Panc1 (cell line): Measurements from ENCODE around the gene BCCIP. TPM values are rescaled to one million over a fixed set of nuclear protein-coding genes. Genes with fewer than 3 reads are reported as not detected.

Experiments
- ATAC-seq: fragments of 200-7000 bp; cut with Tn5 transposase; 2 replicates; pipeline ENCODE4 v1.9.1; 2020; ENCODE audit warnings: mild to moderate bottlenecking, moderate library complexity
- BruUV-seq: library from RNA; stranded (reverse); fragments of 400-500 nt; replicated peaks from 2 replicates; lab custom pipeline; 2021; lab: Mats Ljungman, UMichigan
- CTCF ChIA-PET: fragments of 300-600 bp; sonication (Branson Sonifier 250); formaldehyde crosslinking; loops from one replicate; lab custom pipeline; 2022; ENCODE audit warnings: antibody characterized with exemption; lab: Charles Lee
- POLR2A ChIA-PET: fragments of 300-600 bp; sonication (Branson Sonifier 250); formaldehyde crosslinking; loops from one replicate; lab custom pipeline; 2022; ENCODE audit warnings: antibody characterized with exemption; lab: Charles Lee
- DNase-seq: peaks from one replicate; pipeline ENCODE4 v3.0.0-alpha.2; 2010; ENCODE audit warnings: low read depth, low spot score
- H3K27ac ChIP-seq: 2 replicates; pipeline ENCODE4 v1.5.1; 2011; ENCODE audit warnings: mild to moderate bottlenecking, low read length, inconsistent platforms
- H3K27me3 ChIP-seq: fragments of 200-500 bp; sonication (Bioruptor generic); 2 replicates; pipeline ENCODE4 v1.6.0; 2014; ENCODE audit warnings: low read length, inconsistent platforms; ENCODE audit not compliant: control insufficient read depth, insufficient read depth
- H3K36me3 ChIP-seq: fragments of 200-500 bp; sonication (Bioruptor generic); 2 replicates; pipeline ENCODE4 v1.5.1; 2014; ENCODE audit warnings: inconsistent platforms, mild to moderate bottlenecking, low read length, moderate library complexity; ENCODE audit not compliant: control insufficient read depth, insufficient read depth
- H3K4me1 ChIP-seq: 2 replicates; pipeline ENCODE4 v1.5.1; 2011; ENCODE audit warnings: inconsistent platforms, mild to moderate bottlenecking, low read length, moderate library complexity; ENCODE audit not compliant: control insufficient read depth, insufficient read depth
- H3K4me3 ChIP-seq, 2 experiments: 2 replicates each; pipeline ENCODE4 v1.5.1; 2011 to 2012; ENCODE audit warnings: low read depth in 2 of 2, low read length in 2 of 2, mild to moderate bottlenecking in 2 of 2, inconsistent platforms in 1 of 2, moderate library complexity in 1 of 2
- H3K9me3 ChIP-seq: fragments of 200-500 bp; sonication (Bioruptor generic); 2 replicates; pipeline ENCODE4 v1.5.1; 2014; ENCODE audit warnings: low read depth, mild to moderate bottlenecking, inconsistent platforms, low read length, moderate library complexity; ENCODE audit not compliant: control insufficient read depth, insufficient read depth
- POLR2AphosphoS5 ChIP-seq: IDR thresholded peaks from 2 replicates; pipeline ENCODE4 v1.6.1; 2012; ENCODE audit warnings: mild to moderate bottlenecking, low read depth, low read length, moderate library complexity
- SIN3A ChIP-seq: IDR thresholded peaks from 2 replicates; pipeline ENCODE4 v1.6.1; 2012; ENCODE audit warnings: low read depth, mild to moderate bottlenecking, low read length, moderate library complexity, borderline replicate concordance; ENCODE audit not compliant: insufficient read depth
- TCF7L2 ChIP-seq: IDR thresholded peaks from 2 replicates; pipeline ENCODE4 v1.6.1; 2011; ENCODE audit warnings: mild to moderate bottlenecking, low read depth, low read length, inconsistent platforms
- in situ Hi-C: cut with HindIII; loops from 2 replicates; pipeline ENCODE4 v1.10.0; 2016; ENCODE audit warnings: low sequenced_read_pairs, low pct_unique_long_range_greater_than_20kb
- intact Hi-C: fragments of 100-400 bp; cut with micrococcal nuclease; formaldehyde crosslinking; loops from one replicate; pipeline ENCODE4 v1.10.0; 2022; ENCODE audit not compliant: unreplicated experiment
- total RNA-seq: library from RNA; stranded (reverse); gene quantifications from one replicate; pipeline ENCODE4 v1.2.1, GENCODE V29; 2021; ENCODE audit not compliant: unreplicated experiment
- TF ChIP-seq, protein P1 (sequence below), 2 experiments: IDR thresholded peaks; 2 replicates each; pipeline ENCODE4 v1.6.1; 2011 to 2012; ENCODE audit warnings: low read depth in 2 of 2, control low read depth in 1 of 2, low read length in 1 of 2, mild to moderate bottlenecking in 1 of 2, moderate library complexity in 1 of 2; ENCODE audit not compliant: insufficient read depth in 1 of 2
- TF ChIP-seq, protein P2 (sequence below): fragments of 450-650 bp; IDR thresholded peaks from 2 replicates; pipeline ENCODE4 v1.5.1; 2017; ENCODE audit warnings: mild to moderate bottlenecking

The BCCIP gene
- total RNA-seq, 1 experiment from 2014 or later, result 123 TPM

DNA sequence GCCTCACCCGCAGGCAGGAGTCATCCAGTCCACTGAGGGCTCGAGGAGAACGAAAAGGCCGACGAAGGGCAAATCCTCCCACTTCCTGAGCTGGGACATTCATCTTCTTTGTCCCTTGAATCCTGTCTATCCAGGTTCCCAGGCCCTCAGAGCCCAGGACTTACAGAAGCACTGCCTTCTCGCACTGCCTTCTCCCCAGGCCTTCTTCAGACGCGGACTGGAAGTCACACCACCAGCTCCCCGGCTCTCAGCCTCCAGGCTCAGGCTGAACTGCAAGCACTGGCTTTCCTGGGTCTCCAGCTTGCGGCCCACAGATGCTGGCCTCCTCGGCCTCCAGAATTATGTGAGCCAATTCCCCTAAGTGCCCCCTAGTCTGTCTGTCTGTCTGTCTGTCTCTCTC is 41.3 kb upstream of the BCCIP start:
- CTCF ChIA-PET, result no interaction called here
- H3K9me3 ChIP-seq, result no peaks in the 10 kb centered on the region
- BruUV-seq, result no TSS peak
- in situ Hi-C loops (no loop called here), intact Hi-C loops (no loop called here)
- H3K4me3 ChIP-seq, result no peak overlapping the region
- no peak for TF ChIP-seq TCF7L2
- TF ChIP-seq SIN3A, result no peak
- POLR2A ChIA-PET, result no interaction called here
- ATAC-seq (no peak), DNase-seq (no peak)
- H3K27me3 ChIP-seq, result no peaks in the 10 kb centered on the region
- H3K4me1 ChIP-seq, result no peaks in the 10 kb centered on the region
- H3K27ac ChIP-seq, result no peak overlapping the region
- H3K36me3 ChIP-seq, result no peaks in the 10 kb centered on the region

DNA sequence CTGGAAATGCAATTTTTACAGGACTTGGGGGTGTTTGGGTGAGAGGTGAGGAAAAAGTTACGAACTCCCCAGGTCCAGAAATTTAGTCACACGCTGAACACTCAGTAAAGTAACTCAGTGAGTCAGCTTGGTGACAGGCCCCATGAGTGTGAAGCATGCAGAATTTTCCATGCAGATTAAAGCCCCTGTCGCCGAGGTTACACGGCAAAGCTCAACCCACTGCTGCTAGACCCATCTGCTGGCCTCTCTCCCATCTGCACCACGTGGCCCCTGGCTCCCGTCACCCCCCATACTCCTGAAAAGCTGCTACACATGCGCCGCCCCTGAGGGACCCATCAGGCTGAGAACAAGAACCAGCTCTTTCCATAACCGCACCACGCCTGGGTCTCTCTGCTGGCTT is 40.7 kb upstream of the BCCIP start:
- CTCF ChIA-PET, result no interaction called here
- no peak for DNase-seq
- in situ Hi-C loops (no loop called here), intact Hi-C loops (no loop called here)
- H3K36me3 ChIP-seq, result no peaks in the 10 kb centered on the region
- H3K4me1 ChIP-seq, result no peaks in the 10 kb centered on the region
- BruUV-seq, result no TSS peak
- H3K4me3 ChIP-seq, result no peak overlapping the region
- TF ChIP-seq POLR2AphosphoS5, result no peak
- TF ChIP-seq SIN3A, result no peak
- TF ChIP-seq, protein P1, sequence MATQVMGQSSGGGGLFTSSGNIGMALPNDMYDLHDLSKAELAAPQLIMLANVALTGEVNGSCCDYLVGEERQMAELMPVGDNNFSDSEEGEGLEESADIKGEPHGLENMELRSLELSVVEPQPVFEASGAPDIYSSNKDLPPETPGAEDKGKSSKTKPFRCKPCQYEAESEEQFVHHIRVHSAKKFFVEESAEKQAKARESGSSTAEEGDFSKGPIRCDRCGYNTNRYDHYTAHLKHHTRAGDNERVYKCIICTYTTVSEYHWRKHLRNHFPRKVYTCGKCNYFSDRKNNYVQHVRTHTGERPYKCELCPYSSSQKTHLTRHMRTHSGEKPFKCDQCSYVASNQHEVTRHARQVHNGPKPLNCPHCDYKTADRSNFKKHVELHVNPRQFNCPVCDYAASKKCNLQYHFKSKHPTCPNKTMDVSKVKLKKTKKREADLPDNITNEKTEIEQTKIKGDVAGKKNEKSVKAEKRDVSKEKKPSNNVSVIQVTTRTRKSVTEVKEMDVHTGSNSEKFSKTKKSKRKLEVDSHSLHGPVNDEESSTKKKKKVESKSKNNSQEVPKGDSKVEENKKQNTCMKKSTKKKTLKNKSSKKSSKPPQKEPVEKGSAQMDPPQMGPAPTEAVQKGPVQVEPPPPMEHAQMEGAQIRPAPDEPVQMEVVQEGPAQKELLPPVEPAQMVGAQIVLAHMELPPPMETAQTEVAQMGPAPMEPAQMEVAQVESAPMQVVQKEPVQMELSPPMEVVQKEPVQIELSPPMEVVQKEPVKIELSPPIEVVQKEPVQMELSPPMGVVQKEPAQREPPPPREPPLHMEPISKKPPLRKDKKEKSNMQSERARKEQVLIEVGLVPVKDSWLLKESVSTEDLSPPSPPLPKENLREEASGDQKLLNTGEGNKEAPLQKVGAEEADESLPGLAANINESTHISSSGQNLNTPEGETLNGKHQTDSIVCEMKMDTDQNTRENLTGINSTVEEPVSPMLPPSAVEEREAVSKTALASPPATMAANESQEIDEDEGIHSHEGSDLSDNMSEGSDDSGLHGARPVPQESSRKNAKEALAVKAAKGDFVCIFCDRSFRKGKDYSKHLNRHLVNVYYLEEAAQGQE (IDR thresholded peaks at IDR 0.05; ENCODE audit: insufficient read depth in 1 of 2, low read depth in 2 of 2, low read length in 1 of 2), result no peak
- TF ChIP-seq, protein P2, sequence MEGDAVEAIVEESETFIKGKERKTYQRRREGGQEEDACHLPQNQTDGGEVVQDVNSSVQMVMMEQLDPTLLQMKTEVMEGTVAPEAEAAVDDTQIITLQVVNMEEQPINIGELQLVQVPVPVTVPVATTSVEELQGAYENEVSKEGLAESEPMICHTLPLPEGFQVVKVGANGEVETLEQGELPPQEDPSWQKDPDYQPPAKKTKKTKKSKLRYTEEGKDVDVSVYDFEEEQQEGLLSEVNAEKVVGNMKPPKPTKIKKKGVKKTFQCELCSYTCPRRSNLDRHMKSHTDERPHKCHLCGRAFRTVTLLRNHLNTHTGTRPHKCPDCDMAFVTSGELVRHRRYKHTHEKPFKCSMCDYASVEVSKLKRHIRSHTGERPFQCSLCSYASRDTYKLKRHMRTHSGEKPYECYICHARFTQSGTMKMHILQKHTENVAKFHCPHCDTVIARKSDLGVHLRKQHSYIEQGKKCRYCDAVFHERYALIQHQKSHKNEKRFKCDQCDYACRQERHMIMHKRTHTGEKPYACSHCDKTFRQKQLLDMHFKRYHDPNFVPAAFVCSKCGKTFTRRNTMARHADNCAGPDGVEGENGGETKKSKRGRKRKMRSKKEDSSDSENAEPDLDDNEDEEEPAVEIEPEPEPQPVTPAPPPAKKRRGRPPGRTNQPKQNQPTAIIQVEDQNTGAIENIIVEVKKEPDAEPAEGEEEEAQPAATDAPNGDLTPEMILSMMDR, result no peak
- no peak for TF ChIP-seq TCF7L2
- no peak for ATAC-seq
- POLR2A ChIA-PET, result no interaction called here
- no peak overlapping the region for H3K27ac ChIP-seq
- H3K9me3 ChIP-seq, result no peaks in the 10 kb centered on the region
- no peaks in the 10 kb centered on the region for H3K27me3 ChIP-seq

DNA sequence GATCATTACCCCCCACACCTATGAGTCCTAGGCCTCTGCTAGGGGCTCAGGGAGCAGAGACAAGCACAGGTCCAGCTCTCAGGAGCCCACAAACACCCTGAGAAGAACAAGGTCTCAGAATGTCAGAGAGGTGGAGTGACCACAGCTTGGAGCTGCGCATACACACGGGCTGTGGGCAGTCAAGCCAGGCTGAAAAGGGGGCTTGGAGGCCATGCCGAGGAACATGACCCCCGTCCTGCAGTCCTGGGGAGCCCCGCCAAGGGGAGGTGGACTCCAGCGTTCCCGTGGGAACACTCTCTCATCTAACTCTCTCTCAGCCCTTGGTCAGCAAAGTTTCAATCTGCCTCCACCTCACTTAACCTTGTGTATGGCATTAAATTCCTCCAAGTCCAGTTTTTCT is 39.9 kb upstream of the BCCIP start:
- ChIA-PET POLR2A (no interaction called here), CTCF (no interaction called here)
- intact Hi-C loops, result no loop called here
- in situ Hi-C loops, result no loop called here
- DNase-seq, result no peak
- H3K27me3 ChIP-seq, result no peaks in the 10 kb centered on the region
- no TSS peak for BruUV-seq
- H3K36me3 ChIP-seq, result no peaks in the 10 kb centered on the region
- TF ChIP-seq, protein P2, result no peak
- TF ChIP-seq POLR2AphosphoS5 (no peak), SIN3A (no peak), TCF7L2 (no peak)
- TF ChIP-seq, protein P1 (IDR thresholded peaks at IDR 0.05; ENCODE audit: insufficient read depth in 1 of 2, low read depth in 2 of 2, low read length in 1 of 2), result no peak
- H3K4me1 ChIP-seq, result no peaks in the 10 kb centered on the region
- H3K27ac ChIP-seq, result no peak overlapping the region
- H3K4me3 ChIP-seq, result no peak overlapping the region
- no peaks in the 10 kb centered on the region for H3K9me3 ChIP-seq
- ATAC-seq, result no peak
